HG02938 (cell line): ENCODE data around the gene PLEKHG4.

Experiments
- ATAC-seq: cut with Tn5 transposase; IDR thresholded peaks from one replicate; pipeline ENCODE4 v1.9.1; 2021; ENCODE audit warnings: mild to moderate bottlenecking, moderate library complexity; ENCODE audit not compliant: unreplicated experiment

Gene PLEKHG4

DNA sequence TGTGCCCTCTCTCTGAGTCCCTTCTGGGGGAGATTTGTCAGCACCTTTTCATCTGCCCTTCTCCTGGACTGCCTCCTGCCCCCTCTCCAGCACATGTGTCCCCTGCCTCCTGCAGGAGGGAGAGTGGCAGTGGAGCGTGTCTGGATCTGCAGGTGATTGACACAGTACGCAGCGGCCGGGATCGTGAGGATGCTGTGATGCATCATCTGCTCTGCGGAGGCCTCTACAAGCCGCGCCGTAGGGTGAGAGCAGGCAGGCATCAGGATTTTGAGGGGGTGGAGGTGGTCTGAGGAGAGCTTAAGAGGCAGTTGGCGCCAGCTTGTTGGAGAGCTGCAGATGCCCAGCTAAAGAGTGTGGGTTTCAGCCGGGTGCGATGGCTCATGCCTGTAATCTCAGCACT is 19.6 kb upstream of the PLEKHG4 start:
- no peak for ATAC-seq

DNA sequence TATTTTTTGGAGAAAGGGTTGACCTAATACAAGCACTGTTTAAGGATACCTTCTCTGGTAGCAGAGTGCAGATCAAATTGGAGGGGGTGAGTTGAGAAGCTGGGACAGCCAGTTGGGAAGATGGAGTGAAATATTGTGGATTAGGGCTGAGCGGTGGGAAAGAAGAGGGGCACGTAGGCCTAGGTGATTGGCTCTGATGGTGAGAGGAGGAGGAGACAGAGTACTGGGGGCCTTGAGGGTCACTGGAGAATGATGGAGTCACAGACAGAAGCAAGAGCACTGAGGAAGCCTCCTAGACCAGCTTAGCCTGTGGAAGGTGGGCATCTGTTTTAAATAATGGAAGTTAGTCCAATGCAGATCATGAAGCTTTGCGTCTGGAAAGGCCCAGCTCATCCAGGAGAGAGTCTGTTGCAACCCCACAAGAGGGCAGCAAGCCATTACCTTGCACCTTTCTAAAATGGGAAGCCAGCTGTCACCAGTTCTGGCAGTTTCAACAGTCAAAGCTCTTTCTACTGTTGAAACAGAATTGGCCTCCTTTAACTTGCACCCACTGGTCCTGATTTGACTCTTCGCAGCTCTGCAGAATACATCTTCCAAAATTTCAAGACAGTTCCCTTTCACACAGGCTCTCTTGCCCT is 18.8 kb upstream of the PLEKHG4 start:
- no peak for ATAC-seq

DNA sequence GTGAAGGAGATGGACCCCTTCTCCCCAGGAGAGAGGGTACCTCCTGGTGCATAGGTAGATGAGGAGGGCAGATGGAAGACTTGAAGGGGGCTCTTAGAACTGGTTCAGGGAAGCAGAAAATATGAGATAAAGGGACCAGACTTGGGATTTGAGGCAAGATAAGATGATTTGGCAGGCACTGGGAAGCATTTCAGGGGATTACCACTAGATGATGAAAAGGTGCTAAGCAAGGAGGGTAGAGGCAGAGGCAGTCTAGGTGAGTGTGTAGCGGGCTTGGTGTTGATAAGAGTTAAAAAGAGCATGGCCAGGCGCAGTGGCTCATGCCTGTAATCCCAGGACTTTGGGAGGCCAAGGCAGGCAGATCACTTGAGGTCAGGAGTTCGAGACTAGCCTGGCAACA is 16.1 kb upstream of the PLEKHG4 start:
- no peak for ATAC-seq

DNA sequence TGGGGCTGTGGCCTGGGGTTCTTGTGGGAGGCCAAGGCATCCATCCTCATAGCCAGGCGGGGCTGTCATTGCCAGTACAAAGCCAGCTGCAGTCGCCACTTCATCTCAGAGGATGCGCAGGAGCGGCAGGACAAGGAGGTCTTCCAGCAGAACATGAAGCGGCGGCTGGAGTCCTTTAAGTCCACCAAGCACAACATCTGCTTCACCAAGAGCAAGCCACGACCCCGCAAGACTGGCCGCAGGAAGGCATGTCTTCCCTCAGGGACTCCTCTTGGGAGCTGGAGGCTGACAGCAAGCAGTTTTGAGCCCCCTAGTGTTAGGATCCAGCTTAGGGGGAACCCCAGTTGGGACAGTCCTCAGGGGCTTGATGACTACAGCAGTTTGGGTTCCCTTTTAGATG is 15.1 kb upstream of the PLEKHG4 start:
- no peak for ATAC-seq

DNA sequence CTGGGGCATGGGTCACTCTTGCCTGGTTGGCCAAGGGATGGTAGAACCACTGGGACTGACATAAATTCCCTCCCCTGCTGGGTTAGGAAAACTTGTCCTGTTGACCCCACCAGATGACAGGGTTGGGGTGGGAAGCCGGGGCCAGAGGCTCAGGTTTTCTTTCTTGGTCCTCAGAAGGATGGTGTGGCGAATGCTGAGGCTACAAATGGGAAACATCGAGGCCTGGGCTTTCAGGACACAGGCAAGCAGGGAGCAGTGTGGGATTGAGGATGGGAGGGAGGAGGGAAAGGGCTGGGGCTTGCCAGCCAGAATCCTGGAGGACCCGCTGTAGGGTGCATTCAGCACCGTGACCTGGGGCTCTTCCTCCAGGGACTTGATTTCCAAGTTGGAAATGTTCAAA is 14.5 kb upstream of the PLEKHG4 start:
- ATAC-seq, result no peak

DNA sequence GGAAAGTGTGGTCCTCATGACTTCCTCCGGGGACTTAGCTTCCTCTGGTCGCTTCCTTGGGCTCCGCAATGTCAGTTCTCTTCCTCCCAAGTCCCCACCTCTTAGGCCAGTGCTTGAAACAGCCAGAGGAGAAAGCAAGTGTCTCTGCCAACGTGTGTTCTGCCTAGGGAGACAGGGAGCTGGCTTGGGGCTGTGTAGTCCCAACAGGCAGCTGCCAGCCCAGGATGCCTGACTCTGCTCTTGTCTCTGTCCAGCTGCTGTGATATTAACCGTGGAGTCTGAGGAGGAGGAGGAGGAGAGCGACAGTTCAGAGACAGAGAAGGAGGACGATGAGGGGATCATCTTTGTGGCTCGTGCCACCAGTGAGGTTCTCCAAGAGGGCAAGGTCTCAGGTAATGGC is 13.5 kb upstream of the PLEKHG4 start:
- ATAC-seq, result no peak

DNA sequence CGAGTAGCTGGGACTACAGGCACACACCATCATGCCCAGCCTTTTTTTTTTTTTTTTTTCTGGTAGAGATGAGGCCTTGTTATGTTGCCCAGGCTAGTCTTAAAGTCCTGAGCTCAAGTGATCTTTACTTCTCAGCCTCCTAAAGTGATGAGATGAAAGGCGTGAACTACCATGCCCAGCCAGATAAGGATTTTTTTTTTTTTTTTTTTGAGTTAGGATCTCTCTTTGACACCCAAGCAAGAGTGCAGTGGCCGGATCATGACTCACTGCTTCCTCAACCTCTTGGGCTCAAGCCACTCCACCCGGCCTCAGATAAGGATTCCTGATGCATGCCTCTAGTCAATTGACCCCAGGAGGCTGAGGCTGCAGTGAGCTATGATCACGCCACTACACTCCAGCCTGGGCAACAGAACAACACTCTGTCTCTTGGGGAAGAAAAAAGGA is 11.2 kb upstream of the PLEKHG4 start:
- ATAC-seq, result no peak

DNA sequence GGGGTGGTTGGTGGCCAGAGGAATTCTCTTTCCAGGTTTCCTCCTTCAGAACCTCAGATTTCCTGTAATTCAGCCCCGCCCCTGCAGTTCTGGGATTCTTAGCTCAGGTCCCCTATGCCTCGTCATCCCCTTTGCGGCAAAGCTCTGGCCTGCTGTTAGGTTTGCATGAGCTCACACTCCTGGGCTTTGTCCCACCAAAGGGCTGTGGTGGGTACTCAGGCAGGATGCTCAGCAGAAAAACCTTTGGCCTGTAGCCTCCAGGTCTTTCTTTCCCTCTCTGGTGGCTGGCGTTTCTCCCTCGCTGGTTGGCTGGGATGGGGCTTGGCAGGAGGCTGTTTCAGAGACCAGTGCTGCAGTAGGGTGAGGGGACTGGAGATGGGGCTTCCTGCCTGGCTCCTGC is 9.6 kb upstream of the PLEKHG4 start:
- ATAC-seq, result no peak

DNA sequence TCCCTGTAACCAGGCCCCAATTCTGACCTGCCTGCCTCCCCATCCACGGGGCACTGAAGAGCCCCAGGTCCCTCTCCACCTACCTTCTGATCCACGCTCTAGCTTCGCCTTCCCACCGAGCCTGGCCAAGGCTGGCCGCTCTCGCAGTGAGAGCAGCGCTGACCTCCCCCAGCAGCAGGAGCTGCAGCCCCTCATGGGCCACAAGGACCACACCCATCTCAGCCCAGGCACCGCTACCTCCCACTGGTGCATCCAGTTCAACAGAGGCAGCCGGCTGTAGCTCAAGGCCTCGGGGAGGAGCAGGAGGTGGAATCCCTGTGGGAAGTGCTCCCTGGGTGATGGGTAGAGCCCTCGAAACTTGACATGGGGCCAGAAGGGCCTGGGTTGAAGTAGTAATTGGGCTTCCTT is 8.4 kb upstream of the PLEKHG4 start:
- no peak for ATAC-seq

DNA sequence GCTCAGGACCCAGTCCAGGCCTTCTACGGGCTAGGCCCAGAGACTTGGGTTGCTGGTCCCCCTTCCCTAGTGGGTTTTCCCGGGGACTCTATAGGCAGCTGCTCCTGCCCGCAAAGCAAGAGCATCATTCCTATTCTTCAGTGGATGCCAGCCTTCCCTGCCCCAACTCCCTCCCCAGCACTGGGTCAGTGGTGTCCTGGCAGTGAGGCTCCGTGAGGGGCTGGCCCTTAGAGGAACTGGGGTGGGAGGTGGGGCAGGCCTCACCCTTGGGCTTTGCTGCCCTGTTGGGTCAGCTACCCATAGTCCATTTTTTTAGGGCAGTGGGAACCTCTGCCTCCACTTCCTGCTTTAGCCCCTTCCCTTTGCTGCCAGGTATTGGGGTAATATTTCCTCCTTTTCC is 7.9 kb upstream of the PLEKHG4 start:
- ATAC-seq, result no peak

DNA sequence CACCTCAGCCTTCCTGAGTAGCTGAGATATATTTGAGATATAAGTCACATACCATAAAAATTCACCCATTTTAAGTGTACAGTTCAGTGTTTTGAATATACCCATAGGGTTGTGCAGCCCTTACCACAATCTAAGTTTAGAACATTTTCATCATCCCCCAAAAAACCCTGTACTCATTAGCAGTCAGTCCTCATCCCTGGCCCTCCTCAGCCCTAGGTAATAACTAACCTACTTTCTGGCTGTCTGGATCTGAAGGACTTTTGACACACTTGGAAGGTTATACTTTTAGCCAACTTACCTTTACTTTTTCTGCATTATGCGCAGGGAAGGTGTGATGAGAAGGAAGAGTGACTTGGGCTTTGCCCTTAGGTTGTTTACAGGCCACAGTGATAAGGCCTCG is 4.0 kb upstream of the PLEKHG4 start:
- ATAC-seq, result no peak

DNA sequence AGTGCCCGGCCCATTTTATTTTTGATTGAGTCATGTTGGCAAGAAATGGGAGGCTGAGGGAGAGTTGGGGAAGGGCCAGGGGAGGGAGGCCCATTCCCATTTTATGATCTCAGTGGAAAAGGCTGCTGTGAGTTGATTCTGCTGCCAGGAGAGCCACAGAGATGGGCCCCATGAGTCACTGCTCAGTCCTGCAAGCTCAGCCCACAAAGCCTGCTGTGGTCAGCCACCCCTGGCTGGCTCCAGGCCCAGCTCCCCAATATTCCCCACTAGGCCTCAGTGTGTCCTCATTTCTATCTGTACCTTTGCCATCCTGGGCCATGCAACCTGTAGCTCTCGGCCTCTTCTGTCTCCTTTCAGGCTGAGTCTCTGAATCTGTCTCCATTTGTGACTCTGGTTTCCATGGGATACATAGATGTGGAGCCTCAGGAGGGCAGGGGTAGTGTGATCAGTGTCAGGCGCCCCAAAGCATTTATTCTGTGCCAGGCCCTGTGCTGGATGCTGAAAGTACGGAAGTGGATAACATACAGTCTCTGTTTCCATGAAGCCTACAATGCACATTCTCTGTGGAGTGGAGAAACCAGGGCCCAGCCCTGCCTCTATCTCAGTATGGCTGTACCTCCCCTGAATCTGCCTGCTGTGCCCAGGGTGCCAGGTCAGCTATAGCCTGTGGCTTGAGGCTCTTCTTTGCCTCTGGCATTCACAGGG is 1.9 kb upstream of the PLEKHG4 start:
- ATAC-seq, result no peak

DNA sequence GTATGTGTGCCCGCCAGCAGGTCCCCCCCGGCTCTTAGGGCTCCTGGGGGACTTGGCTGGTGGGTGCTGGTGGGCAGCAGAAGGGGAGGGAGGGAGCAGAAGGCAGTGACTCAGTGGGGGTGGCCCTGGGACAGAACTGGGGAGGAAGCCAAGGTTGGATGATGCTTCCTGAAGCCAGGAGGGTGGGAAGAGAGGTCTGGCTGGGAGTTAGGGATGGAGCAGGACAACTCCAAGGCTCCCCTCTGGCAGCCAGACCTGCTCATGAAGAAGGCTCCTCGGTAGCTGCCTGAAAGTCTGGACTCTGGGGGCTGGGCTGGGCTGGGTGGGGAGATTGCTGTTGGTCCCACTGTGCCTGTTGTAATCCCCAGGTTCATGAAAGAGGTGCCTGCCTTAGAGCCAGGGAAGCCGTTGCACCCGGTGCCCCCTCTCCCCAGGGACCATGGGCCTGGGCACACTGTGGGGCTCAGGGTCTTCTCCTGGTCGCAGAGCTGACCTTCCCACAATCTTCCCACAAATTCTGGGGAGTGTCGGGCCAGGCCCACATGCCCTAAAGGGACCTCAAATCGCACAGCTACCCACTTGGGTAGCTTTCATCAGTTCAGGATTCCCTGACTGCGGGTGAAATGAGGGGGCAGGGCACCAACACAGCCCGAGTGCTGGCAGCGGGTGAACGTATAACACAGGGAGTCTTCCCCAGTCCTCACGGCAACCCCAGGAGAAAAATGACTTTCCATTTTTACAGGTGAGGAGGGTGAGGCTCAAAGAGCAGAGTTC is 1.1 kb upstream of the PLEKHG4 start:
- no peak for ATAC-seq

DNA sequence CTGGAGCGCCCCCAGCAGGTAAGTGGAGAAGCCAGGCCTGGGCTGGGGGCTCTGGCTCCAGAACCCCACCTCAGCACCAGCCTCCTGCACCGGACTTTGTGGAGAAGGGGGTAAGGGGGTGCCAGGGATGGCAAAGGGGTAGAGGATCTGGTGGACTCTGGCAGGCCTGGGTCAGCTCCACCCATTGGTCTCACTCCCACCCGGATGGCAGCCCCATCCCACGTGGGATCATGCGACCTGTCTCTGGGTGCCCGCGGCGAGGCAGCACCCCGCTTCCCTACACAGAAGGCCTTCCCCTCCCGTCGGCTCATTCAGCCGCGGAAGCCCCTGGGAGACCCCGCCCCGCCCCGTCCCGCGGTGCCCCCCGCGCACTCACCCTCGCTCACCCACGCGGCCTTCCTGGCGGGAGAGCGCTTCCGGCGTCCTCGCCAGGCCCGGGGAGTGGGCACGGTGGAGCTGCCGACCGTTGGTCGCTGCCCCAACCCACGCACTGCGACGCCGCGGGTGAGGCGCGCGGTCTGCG is 498 bp upstream of the PLEKHG4 start:
- no peak for ATAC-seq

DNA sequence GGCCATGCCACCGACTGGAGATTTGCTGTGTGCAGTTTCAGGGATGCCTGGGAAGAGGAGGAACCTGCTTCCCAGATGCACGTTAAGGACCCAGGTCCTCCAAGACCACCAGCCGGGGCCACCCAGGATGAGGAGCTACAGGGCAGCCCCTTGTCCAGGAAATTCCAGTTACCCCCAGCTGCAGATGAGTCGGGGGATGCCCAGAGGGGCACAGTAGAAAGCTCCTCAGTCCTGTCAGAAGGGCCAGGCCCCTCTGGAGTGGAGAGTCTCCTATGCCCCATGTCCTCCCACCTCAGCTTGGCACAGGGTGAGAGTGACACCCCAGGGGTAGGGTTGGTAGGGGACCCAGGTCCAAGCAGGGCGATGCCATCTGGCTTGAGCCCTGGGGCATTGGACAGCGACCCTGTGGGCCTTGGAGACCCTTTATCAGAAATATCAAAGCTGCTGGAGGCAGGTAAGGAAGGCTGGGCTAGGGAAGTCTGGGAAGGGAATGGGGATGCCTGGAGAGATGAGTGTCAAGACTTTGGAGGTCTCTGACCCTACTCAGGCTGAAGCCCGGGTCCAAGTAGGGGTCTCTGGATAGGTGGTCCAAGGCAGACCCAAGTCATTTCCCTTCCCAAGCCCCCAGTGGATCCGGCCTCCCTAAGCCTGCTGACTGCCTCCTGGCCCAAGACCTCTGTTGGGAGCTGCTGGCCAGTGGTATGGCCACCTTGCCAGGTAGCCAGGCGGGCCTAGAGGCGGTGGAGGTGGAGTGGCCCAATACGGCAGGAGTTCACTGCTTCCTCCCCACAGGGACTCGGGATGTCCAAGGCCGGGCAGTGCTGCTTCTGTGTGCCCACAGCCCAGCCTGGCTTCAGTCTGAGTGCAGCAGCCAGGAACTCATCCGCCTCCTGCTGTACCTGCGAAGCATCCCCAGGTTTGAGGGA is 1.0 kb downstream of the PLEKHG4 start:
- no peak for ATAC-seq

DNA sequence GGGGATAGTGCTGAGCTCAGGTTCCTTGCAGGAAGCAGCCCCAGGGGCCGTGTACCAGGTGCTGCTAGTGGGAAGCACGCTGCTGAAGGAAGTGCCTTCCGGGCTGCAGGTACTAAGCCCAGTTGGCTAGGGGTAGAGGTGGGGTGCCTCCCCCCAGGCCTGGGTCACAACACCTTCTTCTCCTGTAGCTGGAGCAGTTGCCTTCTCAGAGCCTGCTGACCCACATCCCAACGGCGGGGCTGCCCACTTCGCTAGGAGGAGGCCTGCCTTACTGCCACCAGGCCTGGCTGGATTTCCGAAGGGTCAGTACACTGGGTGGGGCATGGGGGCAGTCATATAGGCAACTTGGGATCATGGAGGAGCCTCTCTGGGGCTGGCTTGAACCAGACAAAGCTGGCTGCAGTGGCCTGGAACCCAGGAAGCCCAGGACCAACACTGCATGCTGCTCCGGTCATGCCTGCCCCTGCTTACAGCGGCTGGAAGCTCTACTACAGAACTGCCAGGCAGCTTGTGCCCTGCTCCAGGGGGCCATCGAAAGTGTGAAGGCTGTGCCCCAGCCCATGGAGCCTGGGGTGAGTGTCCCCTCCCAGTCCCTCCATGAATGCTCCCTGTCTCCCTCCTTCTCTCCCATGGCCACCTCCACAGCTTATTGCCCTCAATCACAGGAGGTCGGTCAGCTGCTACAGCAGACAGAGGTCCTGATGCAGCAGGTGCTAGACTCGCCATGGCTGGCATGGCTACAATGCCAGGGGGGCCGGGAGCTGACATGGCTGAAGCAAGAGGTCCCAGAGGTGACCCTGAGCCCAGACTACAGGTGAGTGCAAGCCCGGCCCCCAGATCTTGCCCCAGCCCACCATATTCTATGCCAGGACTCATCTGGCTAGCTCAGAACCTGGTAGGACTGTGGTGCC is 2.5 kb downstream of the PLEKHG4 start:
- no peak for ATAC-seq

DNA sequence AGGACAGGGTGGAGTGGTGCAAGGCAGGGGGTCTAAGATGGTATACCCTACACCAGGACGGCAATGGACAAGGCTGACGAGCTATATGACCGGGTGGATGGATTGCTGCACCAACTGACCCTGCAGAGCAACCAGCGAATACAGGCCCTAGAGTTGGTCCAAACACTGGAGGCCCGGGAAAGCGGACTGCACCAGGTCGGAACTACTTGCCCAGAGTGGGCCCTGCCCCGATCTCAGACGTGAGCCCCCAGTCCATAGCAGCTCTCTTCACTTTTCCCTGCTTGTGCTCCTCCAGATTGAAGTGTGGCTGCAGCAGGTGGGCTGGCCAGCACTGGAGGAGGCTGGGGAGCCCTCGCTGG is 3.1 kb downstream of the PLEKHG4 start:
- ATAC-seq, result no peak

DNA sequence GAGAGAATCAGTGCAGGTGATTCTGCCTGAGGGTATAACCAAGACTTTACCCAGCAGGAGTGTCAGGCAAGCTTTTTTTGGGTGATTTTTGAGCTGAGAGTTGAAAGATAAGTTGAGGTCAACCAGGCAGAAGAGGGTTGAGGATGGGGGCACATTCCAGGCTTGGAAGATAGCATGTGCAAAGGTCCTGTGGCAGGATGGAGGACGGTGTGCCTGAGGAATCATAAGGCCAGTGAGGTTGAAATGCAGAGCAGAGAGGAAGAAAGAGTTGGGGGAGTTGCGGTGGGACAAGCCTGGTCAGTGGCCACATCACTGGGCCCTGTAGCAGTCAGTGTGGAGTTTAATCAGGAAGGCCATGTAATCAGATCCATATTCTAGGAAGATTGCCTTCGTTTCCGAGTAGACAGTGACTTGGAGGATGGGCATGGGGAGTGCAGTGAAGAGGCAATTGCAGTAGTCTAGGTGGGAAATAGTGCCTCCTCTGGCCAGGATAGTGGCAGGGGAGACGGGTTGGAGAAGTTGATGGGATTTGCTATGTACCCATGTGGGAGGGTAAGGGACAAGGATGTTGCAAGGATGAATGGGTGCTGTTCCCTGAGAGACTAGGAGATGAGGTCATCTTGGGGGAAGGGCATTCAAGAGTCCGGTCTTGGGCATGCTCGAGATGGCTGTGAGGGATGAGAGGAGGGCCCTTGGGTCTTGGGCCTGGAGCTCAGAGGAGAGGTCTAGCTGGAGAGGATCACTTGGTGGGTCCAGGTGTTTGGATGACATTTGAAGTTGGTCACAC is 3.9 kb downstream of the PLEKHG4 start:
- ATAC-seq, result no peak
